K562 (cell line): ENCODE results near the gene SOBP. TPM values are rescaled to one million over a fixed set of nuclear protein-coding genes. Genes with fewer than 3 reads are reported as not detected.

Source experiments
- ATAC-seq: fragments of 200-7000 bp; cut with Tn5 transposase; 3 replicates; pipeline ENCODE4 v1.9.1; 2020; ENCODE audit warnings: moderate library complexity
- BruUV-seq: library from RNA; stranded (reverse); fragments of 400-500 nt; replicated peaks from 2 replicates; lab custom pipeline; 2021; lab: Mats Ljungman, UMichigan
- CTCF ChIA-PET: fragments of 300-600 bp; formaldehyde crosslinking; extraction: SDS; loops from one replicate; lab custom pipeline; 2021; ENCODE audit warnings: low intra/inter-chr PET ratio; lab: Yijun Ruan, JAX
- POLR2A ChIA-PET: fragments of 300-600, 350-650 bp; sonication (Branson Sonifier 250); formaldehyde crosslinking; extraction: SDS; loops from one replicate; lab custom pipeline; 2021; ENCODE audit warnings: antibody characterized with exemption, inconsistent platforms; lab: Yijun Ruan, JAX
- DNase-seq, 4 experiments: peaks; one replicate each; pipeline versions ENCODE4 v3.0.0 to v3.0.0-alpha.2; 2011 to 2018; ENCODE audit warnings: low spot score in 3 of 4, mixed read lengths in 3 of 4; ENCODE audit errors: extremely low read depth in 1 of 4
- FAIRE-seq: peaks from 2 replicates; lab custom pipeline; 2011; peaks lifted over from hg19 to GRCh38; lab: Jason Lieb, UNC
- H2AFZ ChIP-seq: 2 replicates; pipeline ENCODE4 v1.6.0; 2011; ENCODE audit warnings: low read depth, low read length, control low read depth, inconsistent platforms
- H3K27ac ChIP-seq: fragments of 200-600 bp; 3 replicates; pipeline ENCODE4 v1.8.0; 2011; ENCODE audit warnings: low read depth, mild to moderate bottlenecking, control low read depth, inconsistent platforms, low read length, moderate library complexity, mixed read lengths; ENCODE audit errors: extremely low read depth
- H3K27me3 ChIP-seq, 2 experiments: fragments of 300-600 bp in 1 of 2; 2 replicates in 1 of 2; 3 replicates in 1 of 2; pipeline versions ENCODE4 v1.6.0 to v1.8.0; 2011; ENCODE audit warnings: inconsistent platforms in 2 of 2, low read length in 2 of 2, mild to moderate bottlenecking in 1 of 2, mixed read lengths in 1 of 2, moderate library complexity in 1 of 2; ENCODE audit not compliant: control insufficient read depth in 2 of 2, insufficient read depth in 2 of 2
- H3K36me3 ChIP-seq: fragments of 300-600 bp; 3 replicates; pipeline ENCODE4 v1.8.0; 2011; ENCODE audit warnings: mild to moderate bottlenecking, low read length, inconsistent platforms; ENCODE audit not compliant: control insufficient read depth, insufficient read depth
- H3K4me1 ChIP-seq, 2 experiments: fragments of 200-600 bp in 1 of 2; replicated peaks in 1 of 2; 2 replicates in 1 of 2; 3 replicates in 1 of 2; pipeline versions ENCODE4 v1.5.1 to v1.8.0; 2011; ENCODE audit warnings: inconsistent platforms in 2 of 2, low read length in 2 of 2, mild to moderate bottlenecking in 1 of 2, mixed read lengths in 1 of 2, moderate library complexity in 1 of 2; ENCODE audit not compliant: control insufficient read depth in 2 of 2, insufficient read depth in 2 of 2
- H3K4me2 ChIP-seq: 2 replicates; pipeline ENCODE4 v1.6.1; 2011; ENCODE audit warnings: low read length, control low read depth, inconsistent platforms, mixed read lengths; ENCODE audit not compliant: insufficient read depth
- H3K4me3 ChIP-seq: fragments of 200-600 bp; sonication (generic), shearing (Covaris generic); 2 replicates; pipeline ENCODE4 v1.5.1; 2016; ENCODE audit warnings: control low read depth, inconsistent platforms
- H3K79me2 ChIP-seq: fragments of 200-600 bp; 3 replicates; pipeline ENCODE4 v1.8.0; 2011; ENCODE audit warnings: low read length, inconsistent platforms; ENCODE audit not compliant: control insufficient read depth, insufficient read depth
- H3K9ac ChIP-seq, 2 experiments: 2 replicates each; pipeline versions ENCODE4 v1.6.0 to v1.6.1; 2011; ENCODE audit warnings: low read depth in 2 of 2, low read length in 2 of 2, control low read depth in 1 of 2, inconsistent platforms in 1 of 2, mild to moderate bottlenecking in 1 of 2, mixed read lengths in 1 of 2; ENCODE audit not compliant: insufficient read depth in 1 of 2
- H3K9me1 ChIP-seq: one replicate; pipeline ENCODE4 v1.6.0; 2011; ENCODE audit warnings: inconsistent platforms, mild to moderate bottlenecking, low read length, moderate library complexity; ENCODE audit not compliant: control insufficient read depth, insufficient read depth
- H3K9me3 ChIP-seq: replicated peaks from 2 replicates; pipeline ENCODE4 v1.5.1; 2011; ENCODE audit warnings: low read depth, low read length, inconsistent platforms; ENCODE audit not compliant: control insufficient read depth, insufficient read depth
- H4K20me1 ChIP-seq: replicated peaks from 2 replicates; pipeline ENCODE4 v1.6.1; 2011; ENCODE audit warnings: low read length, inconsistent platforms, mixed read lengths; ENCODE audit not compliant: control insufficient read depth, insufficient read depth
- CCNT2 ChIP-seq: IDR thresholded peaks from 2 replicates; pipeline ENCODE4 v1.6.1; 2011; ENCODE audit warnings: borderline replicate concordance, low read depth, mild to moderate bottlenecking, moderate library complexity, mixed read lengths, low read length; ENCODE audit not compliant: insufficient read length; ENCODE audit errors: extremely low read depth
- EP400 ChIP-seq: fragments of 450-650 bp; IDR thresholded peaks from 2 replicates; pipeline ENCODE4 v1.6.1; 2017; ENCODE audit warnings: antibody characterized with exemption, mild to moderate bottlenecking, moderate library complexity
- NCOA6 ChIP-seq: fragments of 450-650 bp; IDR thresholded peaks from 2 replicates; pipeline ENCODE4 v1.6.1; 2017; ENCODE audit warnings: mild to moderate bottlenecking
- PHF21A ChIP-seq: fragments of 450-650 bp; IDR thresholded peaks from 2 replicates; pipeline ENCODE4 v1.6.1; 2017; ENCODE audit warnings: low read depth, borderline replicate concordance
- PREB ChIP-seq: sonication (generic); formaldehyde crosslinking; IDR thresholded peaks from 2 replicates; pipeline ENCODE4 v1.8.1; 2023; ENCODE audit warnings: mild to moderate bottlenecking, missing genetic modification reagents
- SNIP1 ChIP-seq: fragments of 450-650 bp; IDR thresholded peaks from 2 replicates; pipeline ENCODE4 v1.7.1; 2017; ENCODE audit warnings: low read depth, mild to moderate bottlenecking
- STAT5B ChIP-seq: fragments of 250-450 bp; sonication (Bioruptor Pico); IDR thresholded peaks from 2 replicates; pipeline ENCODE4 v1.8.0; 2021; ENCODE audit warnings: mild to moderate bottlenecking, inconsistent platforms
- TCFL5 ChIP-seq: fragments of 250-450 bp; sonication (Bioruptor Pico); conservative IDR thresholded peaks from 2 replicates; pipeline ENCODE4 v1.6.1; 2021; ENCODE audit warnings: mild to moderate bottlenecking, moderate library complexity, matching md5 sums
- USF1 ChIP-seq: sonication (generic); formaldehyde crosslinking; IDR thresholded peaks from 2 replicates; pipeline ENCODE4 v1.9.0; 2022; ENCODE audit warnings: mild to moderate bottlenecking, missing genetic modification reagents
- XRCC3 ChIP-seq: fragments of 450-650 bp; IDR thresholded peaks from 2 replicates; pipeline ENCODE4 v1.6.1; 2017; ENCODE audit warnings: mild to moderate bottlenecking, moderate library complexity
- ZBED1 ChIP-seq: IDR thresholded peaks from 2 replicates; pipeline ENCODE4 v1.6.1; 2014
- ZNF121 ChIP-seq: sonication (generic); formaldehyde crosslinking; conservative IDR thresholded peaks from 2 replicates; pipeline ENCODE4 v1.8.0; 2022; ENCODE audit warnings: missing genetic modification reagents
- ZNF347 ChIP-seq: fragments of 450-650 bp; formaldehyde crosslinking; IDR thresholded peaks from 2 replicates; pipeline ENCODE4 v1.4.0; 2020; ENCODE audit warnings: low read depth, mild to moderate bottlenecking, moderate library complexity
- ZNF511 ChIP-seq: sonication (generic); formaldehyde crosslinking; IDR thresholded peaks from 2 replicates; pipeline ENCODE4 v1.8.0; 2022; ENCODE audit warnings: mild to moderate bottlenecking, missing genetic modification reagents
- WGBS: fragments of 100-300 bp; shearing (Covaris generic); methylation state at CpG from one replicate; pipeline ENCODE4 v1.1.6; 2016; ENCODE audit warnings: low coverage, mixed read lengths; ENCODE audit not compliant: insufficient coverage; ENCODE audit errors: missing lambda C conversion rate; 5-methylcytosine and 5-hydroxymethylcytosine counted together
- in situ Hi-C: fragments of 300-500 bp; cut with MboI; formaldehyde crosslinking; loops from 4 replicates; pipeline ENCODE4 v1.15.0; 2018; ENCODE audit warnings: inconsistent platforms, mixed read lengths
- intact Hi-C: fragments of 100-400 bp; cut with micrococcal nuclease; formaldehyde crosslinking; loops from 2 replicates; pipeline ENCODE4 v1.14.2; 2022
- polyA plus RNA-seq, 8 experiments: library from polyadenylated mRNA; depleted of rRNA in 4 of 8; stranded (reverse) in 5 of 8; unstranded in 3 of 8; fragments of >200 nt; fragmentation: Nextera tagmentation in 2 of 8; fragmentation: Illumina TruSeq in 1 of 8; extraction: Ambion mirVana in 2 of 8; extraction: Trizol in 1 of 8; gene quantifications; 2 replicates each; pipeline versions ENCODE4 v1.2.1 to v1.2.3, GENCODE V29; 2011 to 2014; ENCODE audit warnings: inconsistent platforms in 1 of 8, missing spikeins in 1 of 8
- total RNA-seq, 7 experiments: library from RNA; depleted of rRNA in 6 of 7; stranded (reverse); fragments of >200 nt in 6 of 7; fragmentation: Illumina TruSeq in 2 of 7; extraction: Trizol in 2 of 7; gene quantifications; 2 replicates each; pipeline versions ENCODE4 v1.2.1 to v1.2.3, GENCODE V29; 2011 to 2021; ENCODE audit warnings: low replicate concordance in 1 of 7
- TF ChIP-seq, protein P1 (sequence below): sonication (generic); formaldehyde crosslinking; IDR thresholded peaks from 2 replicates; pipeline ENCODE4 v1.8.1; 2023; ENCODE audit warnings: mild to moderate bottlenecking, missing genetic modification reagents
- TF ChIP-seq, protein P2 (sequence below): sonication (generic); formaldehyde crosslinking; IDR thresholded peaks from 2 replicates; pipeline ENCODE4 v1.8.0; 2022; ENCODE audit warnings: missing genetic modification reagents, mild to moderate bottlenecking, moderate library complexity, borderline replicate concordance

SOBP gene
- total and polyA plus RNA-seq, 9 of the 15 experiments (the other 6 are each of a cell fraction or from before 2014, with no cell fraction given): 0.16 TPM; not detected in 8

DNA sequence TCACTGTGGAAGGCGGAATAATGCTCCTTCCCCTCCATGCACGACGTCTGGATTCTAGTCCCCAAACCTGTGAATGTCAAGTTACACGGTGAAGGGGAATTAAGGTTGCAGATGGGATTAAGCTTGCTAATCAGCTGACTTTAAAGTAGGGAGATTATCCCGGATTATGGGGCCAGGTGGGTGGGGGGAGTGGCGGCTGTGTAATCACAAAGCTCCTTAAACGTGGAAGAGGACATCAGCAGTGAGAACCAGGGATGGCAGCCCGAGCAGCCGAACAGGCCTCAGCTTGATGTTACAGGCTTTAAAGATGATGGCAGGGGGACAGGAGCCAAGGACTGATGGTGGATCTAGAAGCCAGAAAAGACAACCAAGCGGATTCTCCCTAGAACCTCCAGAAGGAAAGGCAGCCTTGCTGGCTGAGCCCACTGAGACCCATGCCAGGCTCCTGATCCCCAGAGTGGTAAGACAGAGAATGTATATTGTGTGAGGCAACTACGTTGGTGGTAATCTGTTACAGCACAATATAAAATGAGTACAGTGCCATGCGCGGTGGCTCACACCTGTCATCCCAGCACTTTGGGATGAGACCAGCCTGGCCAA is 216.7 kb downstream of the SOBP start:
- FAIRE-seq: no peak
- no peak for ATAC-seq
- Histone ChIP-seq H3K36me3 (no peaks in the 10 kb centered on the region), H4K20me1 (no peaks in the 10 kb centered on the region), H3K9ac (no peak overlapping the region), H3K4me2 (no peak overlapping the region), H3K27ac (no peak overlapping the region), H3K4me1 (no peaks in the 10 kb centered on the region), H3K9me3 (no peaks in the 10 kb centered on the region), H2AFZ (no peak overlapping the region), H3K27me3 (peaks cover 0 to 26% of the 10 kb centered on the region in 2 experiments; a peak in 3 of 5 replicates), H3K9me1 (no peaks in the 10 kb centered on the region), H3K79me2 (no peaks in the 10 kb centered on the region), H3K4me3 (no peak overlapping the region)
- ChIA-PET POLR2A (no interaction called here), CTCF (no interaction called here)
- no TSS peak for BruUV-seq
- in situ Hi-C loops (no loop called here), intact Hi-C loops (no loop called here)
- no peak for TF ChIP-seq SNIP1
- TF ChIP-seq PREB (CRISPR knock-in tag): no peak
- TF ChIP-seq ZNF347 (CRISPR knock-in tag): no peak
- TF ChIP-seq, protein P1, sequence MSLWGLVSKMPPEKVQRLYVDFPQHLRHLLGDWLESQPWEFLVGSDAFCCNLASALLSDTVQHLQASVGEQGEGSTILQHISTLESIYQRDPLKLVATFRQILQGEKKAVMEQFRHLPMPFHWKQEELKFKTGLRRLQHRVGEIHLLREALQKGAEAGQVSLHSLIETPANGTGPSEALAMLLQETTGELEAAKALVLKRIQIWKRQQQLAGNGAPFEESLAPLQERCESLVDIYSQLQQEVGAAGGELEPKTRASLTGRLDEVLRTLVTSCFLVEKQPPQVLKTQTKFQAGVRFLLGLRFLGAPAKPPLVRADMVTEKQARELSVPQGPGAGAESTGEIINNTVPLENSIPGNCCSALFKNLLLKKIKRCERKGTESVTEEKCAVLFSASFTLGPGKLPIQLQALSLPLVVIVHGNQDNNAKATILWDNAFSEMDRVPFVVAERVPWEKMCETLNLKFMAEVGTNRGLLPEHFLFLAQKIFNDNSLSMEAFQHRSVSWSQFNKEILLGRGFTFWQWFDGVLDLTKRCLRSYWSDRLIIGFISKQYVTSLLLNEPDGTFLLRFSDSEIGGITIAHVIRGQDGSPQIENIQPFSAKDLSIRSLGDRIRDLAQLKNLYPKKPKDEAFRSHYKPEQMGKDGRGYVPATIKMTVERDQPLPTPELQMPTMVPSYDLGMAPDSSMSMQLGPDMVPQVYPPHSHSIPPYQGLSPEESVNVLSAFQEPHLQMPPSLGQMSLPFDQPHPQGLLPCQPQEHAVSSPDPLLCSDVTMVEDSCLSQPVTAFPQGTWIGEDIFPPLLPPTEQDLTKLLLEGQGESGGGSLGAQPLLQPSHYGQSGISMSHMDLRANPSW: no peak
- no peak for TF ChIP-seq NCOA6
- TF ChIP-seq, protein P2, sequence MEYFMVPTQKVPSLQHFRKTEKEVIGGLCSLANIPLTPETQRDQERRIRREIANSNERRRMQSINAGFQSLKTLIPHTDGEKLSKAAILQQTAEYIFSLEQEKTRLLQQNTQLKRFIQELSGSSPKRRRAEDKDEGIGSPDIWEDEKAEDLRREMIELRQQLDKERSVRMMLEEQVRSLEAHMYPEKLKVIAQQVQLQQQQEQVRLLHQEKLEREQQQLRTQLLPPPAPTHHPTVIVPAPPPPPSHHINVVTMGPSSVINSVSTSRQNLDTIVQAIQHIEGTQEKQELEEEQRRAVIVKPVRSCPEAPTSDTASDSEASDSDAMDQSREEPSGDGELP (CRISPR knock-in tag): no peak
- no peak for TF ChIP-seq ZNF511 (CRISPR knock-in tag)
- TF ChIP-seq EP400: no peak
- TF ChIP-seq XRCC3: no peak
- TF ChIP-seq ZNF121 (CRISPR knock-in tag): no peak
- TF ChIP-seq STAT5B (CRISPR knock-in tag): no peak
- no peak for TF ChIP-seq CCNT2
- TF ChIP-seq USF1: no peak
- TF ChIP-seq TCFL5: no peak
- no peak for TF ChIP-seq ZBED1
- no peak for TF ChIP-seq PHF21A
- WGBS: 8% methylated on average over 12 of the region's 13 CpGs
- DNase-seq: no peak
